IMR-90 (cell line): ENCODE data around the gene SSR1. TPM values are rescaled to one million over a fixed set of nuclear protein-coding genes. Genes with fewer than 3 reads are reported as not detected.

Source experiments
- ATAC-seq: fragments of 200-7000 bp; cut with Tn5 transposase; 2 replicates; pipeline ENCODE4 v1.9.1; 2020; ENCODE audit warnings: low read depth, mild to moderate bottlenecking, moderate library complexity
- Bru-seq: library from RNA; stranded (reverse); fragments of 400-500 nt; gene quantifications from one replicate; lab custom pipeline; 2021; lab: Mats Ljungman, UMichigan
- BruChase-seq, 2 experiments: library from RNA; stranded (reverse); fragments of 400-500 nt; gene quantifications; one replicate each; lab custom pipeline; 2021; lab: Mats Ljungman, UMichigan
- BruUV-seq: library from RNA; stranded (reverse); fragments of 400-500 nt; replicated peaks from 2 replicates; lab custom pipeline; 2021; lab: Mats Ljungman, UMichigan
- CTCF ChIA-PET: fragments of 300-600 bp; formaldehyde crosslinking; extraction: SDS; loops from one replicate; lab custom pipeline; 2021; ENCODE audit warnings: antibody characterized with exemption; lab: Yijun Ruan, JAX
- POLR2A ChIA-PET: fragments of 300-600 bp; sonication (Branson Sonifier 250); formaldehyde crosslinking; loops from one replicate; lab custom pipeline; 2022; ENCODE audit warnings: antibody characterized with exemption; ENCODE audit not compliant: unreplicated experiment; lab: Charles Lee
- DNase-seq: peaks from one replicate; pipeline ENCODE4 v3.0.0; 2013
- H2AFZ ChIP-seq: replicated peaks from 2 replicates; pipeline ENCODE3; 2013; ENCODE audit warnings: low read length, mild to moderate bottlenecking; ENCODE audit not compliant: poor library complexity
- H2AK5ac ChIP-seq: 2 replicates; pipeline ENCODE4 v1.6.1; 2013; ENCODE audit warnings: low read depth, low read length, inconsistent platforms
- H2AK9ac ChIP-seq: replicated peaks from 2 replicates; pipeline ENCODE3; 2013; ENCODE audit warnings: mild to moderate bottlenecking, low read depth, low read length, moderate library complexity; ENCODE audit not compliant: poor library complexity
- H2BK120ac ChIP-seq: 2 replicates; pipeline ENCODE4 v1.6.1; 2013; ENCODE audit warnings: low read depth, low read length, inconsistent platforms
- H2BK15ac ChIP-seq: 3 replicates; pipeline ENCODE4 v1.6.1; 2013; ENCODE audit warnings: low read depth, low read length, inconsistent platforms
- H2BK20ac ChIP-seq: 2 replicates; pipeline ENCODE4 v1.6.1; 2013; ENCODE audit warnings: low read depth, mild to moderate bottlenecking, inconsistent platforms, low read length, moderate library complexity
- H2BK5ac ChIP-seq: 2 replicates; pipeline ENCODE4 v1.6.1; 2013; ENCODE audit warnings: mild to moderate bottlenecking, low read depth, low read length, inconsistent platforms; ENCODE audit not compliant: poor library complexity, severe bottlenecking
- H3K14ac ChIP-seq: replicated peaks from 2 replicates; pipeline ENCODE4 v1.6.1; 2013; ENCODE audit warnings: low read depth, low read length, inconsistent platforms
- H3K18ac ChIP-seq: 2 replicates; pipeline ENCODE4 v1.6.1; 2013; ENCODE audit warnings: low read depth, low read length, control low read depth
- H3K23ac ChIP-seq: 2 replicates; pipeline ENCODE4 v1.6.1; 2013; ENCODE audit warnings: low read depth, low read length, inconsistent platforms
- H3K27ac ChIP-seq: 2 replicates; pipeline ENCODE4 v1.5.1; 2013; ENCODE audit warnings: mild to moderate bottlenecking, control low read depth, low read length; ENCODE audit not compliant: insufficient read depth
- H3K27me3 ChIP-seq: 2 replicates; pipeline ENCODE4 v1.6.1; 2013; ENCODE audit warnings: low read length; ENCODE audit not compliant: control insufficient read depth, insufficient read depth
- H3K36me3 ChIP-seq: 2 replicates; pipeline ENCODE4 v1.6.1; 2013; ENCODE audit warnings: low read length, mixed read lengths; ENCODE audit not compliant: control insufficient read depth, insufficient read depth
- H3K4ac ChIP-seq: 2 replicates; pipeline ENCODE4 v1.6.1; 2013; ENCODE audit warnings: low read depth, low read length, inconsistent platforms
- H3K4me1 ChIP-seq: 2 replicates; pipeline ENCODE4 v1.6.1; 2013; ENCODE audit warnings: low read length, mixed read lengths; ENCODE audit not compliant: control insufficient read depth, insufficient read depth
- H3K4me2 ChIP-seq: 2 replicates; pipeline ENCODE4 v1.6.1; 2013; ENCODE audit warnings: low read depth, mild to moderate bottlenecking, control low read depth, low read length, moderate library complexity
- H3K4me3 ChIP-seq: 2 replicates; pipeline ENCODE4 v1.5.1; 2013; ENCODE audit warnings: low read depth, mild to moderate bottlenecking, control low read depth, low read length, moderate library complexity; ENCODE audit not compliant: insufficient read depth
- H3K56ac ChIP-seq: 2 replicates; pipeline ENCODE4 v1.6.1; 2013; ENCODE audit warnings: low read length, inconsistent platforms; ENCODE audit not compliant: insufficient read depth; ENCODE audit errors: extremely low read depth
- H3K79me1 ChIP-seq, 2 experiments: 2 replicates each; pipeline ENCODE4 v1.6.1; 2013; ENCODE audit warnings: low read length in 2 of 2, inconsistent platforms in 1 of 2, low read depth in 1 of 2
- H3K9ac ChIP-seq: 2 replicates; pipeline ENCODE4 v1.6.1; 2013; ENCODE audit warnings: low read depth, low read length, control low read depth
- H3K9me1 ChIP-seq: 2 replicates; pipeline ENCODE4 v1.6.1; 2013; ENCODE audit warnings: low read length, inconsistent platforms; ENCODE audit not compliant: insufficient read depth
- H3K9me3 ChIP-seq: 2 replicates; pipeline ENCODE4 v1.6.1; 2013; ENCODE audit warnings: low read length; ENCODE audit not compliant: control insufficient read depth, insufficient read depth
- H4K20me1 ChIP-seq: 2 replicates; pipeline ENCODE4 v1.6.1; 2013; ENCODE audit warnings: low read length, inconsistent platforms; ENCODE audit not compliant: insufficient read depth
- H4K5ac ChIP-seq: 2 replicates; pipeline ENCODE4 v1.6.1; 2013; ENCODE audit warnings: mild to moderate bottlenecking, low read depth, low read length, control low read depth
- H4K8ac ChIP-seq, 2 experiments: 2 replicates each; pipeline ENCODE4 v1.6.1; 2013; ENCODE audit warnings: low read depth in 2 of 2, low read length in 2 of 2, control low read depth in 1 of 2, inconsistent platforms in 1 of 2
- H4K91ac ChIP-seq: 2 replicates; pipeline ENCODE4 v1.6.1; 2013; ENCODE audit warnings: low read depth, low read length, inconsistent platforms; ENCODE audit not compliant: insufficient read depth
- BHLHE40 ChIP-seq: fragments of 150-350 bp; IDR thresholded peaks from 2 replicates; pipeline ENCODE4 v1.6.1; 2016; ENCODE audit warnings: mild to moderate bottlenecking, low read depth, low read length
- CEBPB ChIP-seq: IDR thresholded peaks from 2 replicates; pipeline ENCODE4 v1.6.1; 2012; ENCODE audit warnings: low read depth, low read length, improper control_type of control experiment
- CHD1 ChIP-seq: IDR thresholded peaks from 2 replicates; pipeline ENCODE4 v1.6.1; 2012; ENCODE audit warnings: low read depth, low read length, improper control_type of control experiment
- CTCF ChIP-seq: conservative IDR thresholded peaks from 2 replicates; pipeline ENCODE4 v1.5.1; 2012; ENCODE audit warnings: mild to moderate bottlenecking, low read depth, low read length, improper control_type of control experiment
- FOS ChIP-seq: fragments of 150-350 bp; IDR thresholded peaks from 2 replicates; pipeline ENCODE4 v1.6.1; 2016; ENCODE audit warnings: low read depth, low read length
- MAZ ChIP-seq: IDR thresholded peaks from 2 replicates; pipeline ENCODE4 v1.6.1; 2012; ENCODE audit warnings: low read depth, mild to moderate bottlenecking, low read length, improper control_type of control experiment, moderate library complexity, borderline replicate concordance
- NFE2L2 ChIP-seq: fragments of 150-350 bp; IDR thresholded peaks from 2 replicates; pipeline ENCODE4 v1.6.1; 2016; ENCODE audit warnings: low read depth, mild to moderate bottlenecking, low read length
- POLR2A ChIP-seq: IDR thresholded peaks from 2 replicates; pipeline ENCODE4 v1.6.1; 2012; ENCODE audit warnings: mild to moderate bottlenecking, low read depth, low read length
- RAD21 ChIP-seq: IDR thresholded peaks from 2 replicates; pipeline ENCODE4 v1.6.1; 2012; ENCODE audit warnings: low read length, improper control_type of control experiment
- RCOR1 ChIP-seq: IDR thresholded peaks from 2 replicates; pipeline ENCODE4 v1.6.1; 2012; ENCODE audit warnings: mild to moderate bottlenecking, low read length, improper control_type of control experiment; ENCODE audit not compliant: insufficient replicate concordance
- RFX5 ChIP-seq: IDR thresholded peaks from 2 replicates; pipeline ENCODE4 v1.8.0; 2012; ENCODE audit warnings: low read depth, mild to moderate bottlenecking, low read length, moderate library complexity
- USF2 ChIP-seq: fragments of 150-350 bp; IDR thresholded peaks from 2 replicates; pipeline ENCODE4 v1.6.1; 2017; ENCODE audit warnings: mild to moderate bottlenecking, antibody characterized with exemption, low read length, low read depth
- WGBS, 2 experiments: methylation state at CpG; one replicate each; pipeline versions ENCODE4 v1.1.5 to v1.1.7; 2013; ENCODE audit warnings: missing lambda C conversion rate in 2 of 2; ENCODE audit not compliant: insufficient read length in 1 of 2; ENCODE audit errors: extremely low coverage in 2 of 2; 5-methylcytosine and 5-hydroxymethylcytosine counted together
- dilution Hi-C: fragments of 300-500 bp; cut with HindIII; formaldehyde crosslinking; loops from one replicate; pipeline ENCODE4 v1.14.3; 2018; ENCODE audit warnings: low sequenced_read_pairs; ENCODE audit not compliant: unreplicated experiment
- in situ Hi-C: fragments of 300-500 bp; cut with MboI; formaldehyde crosslinking; loops from 3 replicates; pipeline ENCODE4 v1.14.3; 2019; ENCODE audit warnings: low sequenced_read_pairs, inconsistent platforms, mixed read lengths
- intact Hi-C: fragments of 100-400 bp; cut with micrococcal nuclease; formaldehyde crosslinking; loops from 2 replicates; pipeline ENCODE4 v1.10.0; 2022
- long read RNA-seq: library from polyadenylated mRNA; unstranded; transcript quantifications from one replicate; pipeline ENCODE4 v2.0.0, GENCODE V29; 2021; ENCODE audit not compliant: unreplicated experiment
- polyA plus RNA-seq, 3 experiments: library from polyadenylated mRNA; depleted of rRNA; stranded (reverse); fragments of >200 nt; gene quantifications; 2 replicates each; pipeline ENCODE4 v1.2.3, GENCODE V29; 2012; ENCODE audit warnings: low replicate concordance in 1 of 3
- total RNA-seq: library from RNA; depleted of rRNA; stranded (reverse); fragments of >200 nt; gene quantifications from 2 replicates; pipeline ENCODE4 v1.2.3, GENCODE V29; 2012; rRNA removed

SSR1 gene
- total RNA-seq: 120 and 213 TPM in 2 replicates
- polyA plus RNA-seq (2012; rRNA removed): 110 and 115 TPM in 2 replicates
- polyA plus RNA-seq (2012; cell fraction: cytosol; rRNA removed): 16.4 and 30.1 TPM in 2 replicates
- polyA plus RNA-seq (2012; cell fraction: nucleus; rRNA removed; ENCODE audit: low replicate concordance): 4.4 and 31.2 TPM in 2 replicates
- Bru-seq, nascent RNA: percentile 87 among the genes with signal in this experiment
- percentile 98 among the genes with signal in this experiment for BruChase-seq, experiment 1, labeled RNA remaining after a 6-hour chase
- BruChase-seq, experiment 2, labeled RNA remaining after a 2-hour chase: percentile 94 among the genes with signal in this experiment
- long read RNA-seq, full-length matches to known transcripts: 145 of 172 reads
- long read RNA-seq, partial matches to known transcripts: 1 of 172 reads
- long read RNA-seq, other reads (novel, unspliced or antisense): 26 of 172 reads

GRCh38 chr6:7312616-7313504 lies at the start of gene SSR1:
SSR1 (minus strand) TSS chr6:7313199; CDS start chr6:7313120, 79 bp downstream.
- in situ Hi-C loops (no loop called here), dilution Hi-C loops (no loop called here), intact Hi-C loops (loop anchor here (1.0 to 5.0 kb wide), 3 partner anchors 76 to 279 kb away; partner anchors contain the start of genes CAGE1, DSP, RIOK1 and SNRNP48)
- Histone ChIP-seq H4K91ac (peak within 1 kb of the TSS; percentile 91), H3K56ac (peak within 1 kb of the TSS; percentile 95), H2AK5ac (peak within 1 kb of the TSS; percentile 96), H3K9me3 (no peaks in the 10 kb centered on the region), H3K9me1 (no peaks in the 10 kb centered on the region), H3K79me1 (peaks cover 4 to 19% of the 10 kb centered on the region in 2 experiments; a peak in 3 of 4 replicates), H2BK120ac (peak within 1 kb of the TSS; percentile 78; the same call in 1 of the 2 replicates), H2BK15ac (peak within 1 kb of the TSS; percentile 16; the same call in 1 of the 3 replicates), H2BK5ac (peak within 1 kb of the TSS; percentile 91), H3K14ac (peak within 1 kb of the TSS; percentile 98), H4K20me1 (peaks cover 5% of the 10 kb centered on the region; the same call in 1 of the 2 replicates), H2AFZ (peak within 1 kb of the TSS; percentile 87), H3K4me1 (peaks cover 3% of the 10 kb centered on the region), H2AK9ac (peak within 1 kb of the TSS; percentile 94), H3K27me3 (no peaks in the 10 kb centered on the region), H3K4me3 (peak within 1 kb of the TSS; percentile 84), H3K4me2 (peak within 1 kb of the TSS; percentile 91), H2BK20ac (peak within 1 kb of the TSS; percentile 47), H3K27ac (peak within 1 kb of the TSS; percentile 95), H3K18ac (peak within 1 kb of the TSS; percentile 86), H3K36me3 (peaks cover 8% of the 10 kb centered on the region), H3K4ac (peak within 1 kb of the TSS; percentile 96), H3K9ac (peak within 1 kb of the TSS; percentile 96), H3K23ac (peak within 1 kb of the TSS; percentile 98), H4K5ac (peak within 1 kb of the TSS; percentile 94), H4K8ac (peak within 1 kb of the TSS; percentile 91 to 100)
- ChIA-PET CTCF (interaction anchor here (1.1 kb wide), 1 partner anchor 112 kb away, joined by 3 read pairs; no protein-coding TSS in a partner anchor), POLR2A (interaction anchor here (0.6 to 1.4 kb wide), 2 partner anchors 13 to 76 kb away, joined by 3 read pairs; partner anchors contain the start of gene CAGE1)
- peak; percentile 95 for DNase-seq
- WGBS, 2 experiments: 0% methylated on average over 32 of the region's 83 CpGs; no CpG with 5 or more reads in 1 of the 2 experiments
- no TSS peak for BruUV-seq
- peak; percentile 99 for ATAC-seq
- TF ChIP-seq CTCF (no peak), RAD21 (peak; percentile 11; the same call in 1 of the 2 replicates), FOS (peak; percentile 23; the same call in 1 of the 2 replicates), POLR2A (peak; percentile 83), RFX5 (no peak), RCOR1 (no peak), MAZ (peak; percentile 87), CHD1 (0 out of 2 replicates have a peak, but pooled peaks have one; percentile 79), CEBPB (no peak), USF2 (peak; percentile 98), NFE2L2 (no peak; the same call in 1 of the 2 replicates), BHLHE40 (peak; percentile 89)
